ENCODE measurements around the gene IRS2. TPM values are rescaled to one million over a fixed set of nuclear protein-coding genes. Genes with fewer than 3 reads are reported as not detected.

The IRS2 gene
- total RNA-seq, 1 donor from 2014 or later, result 14.9 TPM

GRCh38 chr13:109767023-109767422, 19.4 kb downstream of the IRS2 start:
- intact Hi-C loops (cut with micrococcal nuclease), result no loop called here
- H3K36me3 ChIP-seq, result peaks cover 4% of the 10 kb centered on the region
- peaks cover 47% of the 10 kb centered on the region for H3K4me1 ChIP-seq
- TF ChIP-seq CTCF (IDR thresholded peaks at IDR 0.05; ENCODE audit: borderline replicate concordance), result no peak
- H3K9me3 ChIP-seq (replicated peaks), result no peaks in the 10 kb centered on the region
- H3K27ac ChIP-seq (replicated peaks), result no peak overlapping the region
- H3K27me3 ChIP-seq (ENCODE audit: low read depth), result no peaks in the 10 kb centered on the region
- no peak overlapping the region for H3K4me3 ChIP-seq
- no peak for DNase-seq

DNA sequence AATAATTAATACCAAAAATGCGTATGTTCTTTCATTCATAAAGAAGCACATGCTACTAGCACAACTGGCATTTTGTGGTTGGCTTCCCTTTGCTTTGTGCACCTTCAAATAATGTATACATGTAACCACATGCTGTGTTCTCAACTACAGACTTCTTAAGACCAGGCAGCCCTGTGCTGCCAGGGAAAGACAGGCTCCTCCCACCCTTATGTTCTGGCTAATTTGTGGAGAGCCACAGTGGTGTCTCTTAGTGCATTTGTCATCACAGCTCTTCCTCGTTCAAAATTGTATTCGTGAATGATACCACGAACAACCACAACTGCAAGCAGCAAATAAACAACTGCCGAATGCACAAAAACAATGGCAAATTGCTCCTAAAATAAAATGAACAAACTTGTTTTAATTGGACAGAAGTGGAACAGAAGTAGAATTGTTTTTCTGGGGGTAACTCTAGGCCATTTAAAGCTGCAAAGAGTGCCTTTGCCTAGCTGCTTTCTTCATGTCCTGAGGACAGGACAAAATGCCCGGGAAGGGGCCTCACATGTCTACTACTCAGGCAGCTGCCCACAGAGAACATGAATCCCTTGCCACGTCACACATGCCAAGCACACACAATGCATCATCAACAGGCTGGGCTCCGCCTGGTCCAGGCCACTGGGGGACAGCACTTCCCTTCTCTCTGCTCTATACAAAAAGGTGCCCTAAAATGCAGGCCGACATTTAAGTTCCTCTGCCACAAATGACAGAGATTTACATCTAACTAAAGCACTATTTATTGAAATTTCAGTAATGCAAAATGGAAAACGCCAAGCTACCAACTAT, 21.7 kb downstream of the IRS2 start:
- TF ChIP-seq CTCF (IDR thresholded peaks at IDR 0.05; ENCODE audit: borderline replicate concordance), result peak; percentile 20
- no peak for DNase-seq
- intact Hi-C loops (cut with micrococcal nuclease), result no loop called here
- H3K4me3 ChIP-seq, result no peak overlapping the region
- no peak overlapping the region for H3K27ac ChIP-seq (replicated peaks)
- H3K4me1 ChIP-seq, result peaks cover 62% of the 10 kb centered on the region
- no peaks in the 10 kb centered on the region for H3K9me3 ChIP-seq (replicated peaks)
- H3K36me3 ChIP-seq, result no peaks in the 10 kb centered on the region
- H3K27me3 ChIP-seq (ENCODE audit: low read depth), result no peaks in the 10 kb centered on the region

- Histone ChIP-seq H3K4me1 (peaks cover 62% of the 10 kb centered on the region), H3K9me3 (replicated peaks) (no peaks in the 10 kb centered on the region), H3K27me3 (ENCODE audit: low read depth) (no peaks in the 10 kb centered on the region), H3K36me3 (no peaks in the 10 kb centered on the region), H3K4me3 (no peak overlapping the region), H3K27ac (replicated peaks) (no peak overlapping the region)
- intact Hi-C loops (cut with micrococcal nuclease), result no loop called here
- no peak for DNase-seq
- TF ChIP-seq CTCF (IDR thresholded peaks at IDR 0.05; ENCODE audit: borderline replicate concordance), result no peak
Observed at GRCh38 chr13:109764045-109764444, 22.3 kb downstream of the IRS2 start.

- TF ChIP-seq CTCF (IDR thresholded peaks at IDR 0.05; ENCODE audit: borderline replicate concordance), result no peak
- Histone ChIP-seq H3K27ac (replicated peaks) (no peak overlapping the region), H3K4me1 (peaks cover 57% of the 10 kb centered on the region), H3K4me3 (no peak overlapping the region), H3K36me3 (no peaks in the 10 kb centered on the region), H3K9me3 (replicated peaks) (no peaks in the 10 kb centered on the region), H3K27me3 (ENCODE audit: low read depth) (no peaks in the 10 kb centered on the region)
- DNase-seq, result no peak
- intact Hi-C loops (cut with micrococcal nuclease), result no loop called here
Observed at GRCh38 chr13:109762791-109763190, 23.6 kb downstream of the IRS2 start.

GRCh38 chr13:109761695-109762094, 24.7 kb downstream of the IRS2 start:
- Histone ChIP-seq H3K27ac (replicated peaks) (no peak overlapping the region), H3K4me3 (no peak overlapping the region), H3K4me1 (peaks cover 59% of the 10 kb centered on the region), H3K9me3 (replicated peaks) (no peaks in the 10 kb centered on the region), H3K27me3 (ENCODE audit: low read depth) (no peaks in the 10 kb centered on the region), H3K36me3 (no peaks in the 10 kb centered on the region)
- no peak for DNase-seq
- no peak for TF ChIP-seq CTCF (IDR thresholded peaks at IDR 0.05; ENCODE audit: borderline replicate concordance)
- intact Hi-C loops (cut with micrococcal nuclease), result no loop called here

Measured in left ventricle myocardium inferior (tissue), 1 donor.